A673 (cell line): ENCODE results near the gene MRS2.

Experiments used
- CTCF ChIP-seq: fragments of 300-800, 200-600 bp; sonication (generic); conservative IDR thresholded peaks from 2 replicates; pipeline ENCODE4 v1.5.1; 2017; ENCODE audit warnings: low read depth, mild to moderate bottlenecking, antibody characterized with exemption, low read length, moderate library complexity, mixed read lengths
- EZH2 ChIP-seq: fragments of 200-600 bp; sonication (generic); IDR thresholded peaks from 2 replicates; pipeline ENCODE4 v1.6.1; 2017; ENCODE audit warnings: borderline replicate concordance, low read depth, mild to moderate bottlenecking, mixed read lengths, antibody characterized with exemption, low read length; ENCODE audit not compliant: poor library complexity, severe bottlenecking

GRCh38 chr6:24455061-24455460 is 52.3 kb downstream of the MRS2 start:
- TF ChIP-seq CTCF (no peak), EZH2 (no peak)
